Cardiac fibroblast (primary cell): ENCODE measurements around the gene PCMT1.

Source experiments
- DNase-seq, 2 donors: peaks; one replicate each; pipeline versions ENCODE4 v3.0.0 to v3.0.0-alpha.2; 2010; ENCODE audit warnings: low read depth in 2 of 2
- H3K4me3 ChIP-seq, 2 donors: replicated peaks in 1 of 2; 1 replicate in 1 of 2; 2 replicates in 1 of 2; pipeline ENCODE4 v1.5.1; 2011; ENCODE audit warnings: low read depth in 2 of 2, low read length in 2 of 2, mild to moderate bottlenecking in 2 of 2, moderate library complexity in 1 of 2
- CTCF ChIP-seq: IDR thresholded peaks from one replicate; pipeline ENCODE4 v1.5.1; 2011; ENCODE audit warnings: low read depth, mild to moderate bottlenecking, low read length, inconsistent platforms

The PCMT1 gene

DNA sequence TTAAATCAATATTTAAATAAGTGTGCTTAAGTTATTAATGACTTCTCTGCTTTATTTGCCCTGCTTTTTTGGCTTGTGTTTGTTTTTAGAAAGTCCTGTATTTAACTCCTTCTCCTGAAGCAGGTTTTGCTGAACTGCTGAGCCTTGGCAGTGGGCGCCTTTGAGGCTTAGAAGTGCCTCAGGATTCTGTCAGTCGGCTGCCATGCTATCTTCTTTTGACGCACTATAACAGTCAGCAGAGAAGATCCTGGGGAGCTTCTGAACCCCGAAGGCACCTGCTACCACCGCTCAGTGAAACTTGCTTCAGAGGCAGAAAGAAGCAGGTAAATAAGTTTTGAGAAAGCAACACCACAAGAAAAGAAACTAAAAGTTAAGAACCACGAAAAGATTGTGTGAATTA lies 22.4 kb downstream of the PCMT1 start:
- no peak for TF ChIP-seq CTCF

GRCh38 chr6:149777624-149778023 lies 28.1 kb downstream of the PCMT1 start:
- no peak overlapping the region for H3K4me3 ChIP-seq
- DNase-seq = no peak
- TF ChIP-seq CTCF = no peak

More for the DNA sequence above, 22.4 kb downstream of the PCMT1 start:
- no peak overlapping the region for H3K4me3 ChIP-seq
- DNase-seq = no peak

GRCh38 chr6:149779644-149779963 lies 30.1 kb downstream of the PCMT1 start:
- TF ChIP-seq CTCF = no peak
- H3K4me3 ChIP-seq = no peak overlapping the region
- peak in 1 of 2 donors; percentile 22 for DNase-seq

GRCh38 chr6:149781715-149782114 lies 32.2 kb downstream of the PCMT1 start:
- peak in 1 of 2 donors; percentile 13 for DNase-seq
- TF ChIP-seq CTCF = no peak
- no peak overlapping the region for H3K4me3 ChIP-seq

- no peak for DNase-seq
- no peak overlapping the region for H3K4me3 ChIP-seq
- TF ChIP-seq CTCF = no peak
These were observed 32.8 kb downstream of the PCMT1 start for GRCh38 chr6:149782337-149782736.

GRCh38 chr6:149783551-149783950 lies 34.0 kb downstream of the PCMT1 start:
- DNase-seq = no peak
- TF ChIP-seq CTCF = no peak
- H3K4me3 ChIP-seq = no peak overlapping the region

DNA sequence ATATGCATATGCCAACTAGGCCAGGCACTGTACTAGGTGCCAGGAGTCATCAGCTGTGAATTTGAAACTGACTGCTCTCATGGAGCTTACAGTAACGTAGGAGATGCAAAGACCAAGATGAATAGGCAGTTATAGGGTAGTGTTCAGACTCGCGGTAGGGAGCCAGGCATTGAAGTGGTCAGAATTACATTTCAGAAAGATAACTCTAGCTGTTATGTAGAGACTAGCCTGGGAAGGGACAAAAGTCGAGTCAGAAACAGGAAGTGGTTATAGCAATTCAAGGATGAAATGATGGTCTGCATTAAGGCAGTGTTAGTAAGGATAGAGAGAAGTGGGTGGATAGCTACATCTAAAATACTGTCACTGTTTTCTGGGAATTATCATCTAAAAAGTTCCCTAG lies 56.6 kb downstream of the PCMT1 start:
- no peak overlapping the region for H3K4me3 ChIP-seq
- no peak for DNase-seq
- no peak for TF ChIP-seq CTCF
